H9 (cell line): ENCODE measurements around the gene ACTL8. TPM values are rescaled to one million over a fixed set of nuclear protein-coding genes. Genes with fewer than 3 reads are reported as not detected.

Experiments used
- DNase-seq: peaks from one replicate; pipeline ENCODE4 v3.0.0-alpha.2; 2017
- H2AFZ ChIP-seq: one replicate; pipeline ENCODE4 v1.6.1; 2013; ENCODE audit warnings: mild to moderate bottlenecking, low read length, control low read depth, moderate library complexity
- H2AK5ac ChIP-seq: 2 replicates; pipeline ENCODE4 v1.6.1; 2013; ENCODE audit warnings: low read length, control low read depth, mixed read lengths; ENCODE audit not compliant: insufficient read length
- H2BK120ac ChIP-seq: one replicate; pipeline ENCODE4 v1.6.1; 2013; ENCODE audit warnings: low read depth, mild to moderate bottlenecking, low read length, control low read depth, inconsistent platforms; ENCODE audit not compliant: poor library complexity, severe bottlenecking
- H2BK12ac ChIP-seq: 2 replicates; pipeline ENCODE4 v1.6.1; 2013; ENCODE audit warnings: low read length, control low read depth, mixed read lengths, low read depth; ENCODE audit not compliant: insufficient read length
- H2BK15ac ChIP-seq: 2 replicates; pipeline ENCODE4 v1.6.1; 2013; ENCODE audit warnings: low read depth, low read length, control low read depth
- H2BK20ac ChIP-seq: one replicate; pipeline ENCODE4 v1.6.1; 2013; ENCODE audit warnings: low read depth, mild to moderate bottlenecking, low read length, control low read depth, inconsistent platforms; ENCODE audit not compliant: poor library complexity, severe bottlenecking
- H2BK5ac ChIP-seq: 2 replicates; pipeline ENCODE4 v1.6.1; 2013; ENCODE audit warnings: low read length, control low read depth, mixed read lengths; ENCODE audit not compliant: insufficient read length
- H3K14ac ChIP-seq: 2 replicates; pipeline ENCODE4 v1.6.1; 2013; ENCODE audit warnings: low read length, control low read depth; ENCODE audit not compliant: insufficient read depth
- H3K18ac ChIP-seq: 2 replicates; pipeline ENCODE4 v1.6.1; 2013; ENCODE audit warnings: low read depth, mild to moderate bottlenecking, mixed read lengths, low read length, control low read depth; ENCODE audit not compliant: insufficient read length
- H3K23ac ChIP-seq: 2 replicates; pipeline ENCODE4 v1.6.1; 2013; ENCODE audit warnings: low read length, control low read depth, mixed read lengths, low read depth; ENCODE audit not compliant: insufficient read length
- H3K23me2 ChIP-seq: 2 replicates; pipeline ENCODE4 v1.6.1; 2013; ENCODE audit warnings: low read depth, mild to moderate bottlenecking, mixed read lengths, low read length, control low read depth; ENCODE audit not compliant: insufficient read length, poor library complexity, severe bottlenecking
- H3K27ac ChIP-seq: 2 replicates; pipeline ENCODE4 v1.5.1; 2013; ENCODE audit warnings: low read length, control low read depth, mixed read lengths, low read depth; ENCODE audit not compliant: insufficient read length
- H3K27me3 ChIP-seq: 2 replicates; pipeline ENCODE4 v1.6.1; 2013; ENCODE audit warnings: low read length, control low read depth, inconsistent platforms; ENCODE audit not compliant: insufficient read depth
- H3K4ac ChIP-seq: 2 replicates; pipeline ENCODE4 v1.6.1; 2013; ENCODE audit warnings: low read depth, mild to moderate bottlenecking, control low read depth, inconsistent platforms, low read length, moderate library complexity
- H3K4me1 ChIP-seq: 2 replicates; pipeline ENCODE4 v1.6.1; 2013; ENCODE audit warnings: low read length, control low read depth, inconsistent platforms; ENCODE audit not compliant: insufficient read depth
- H3K4me2 ChIP-seq: 2 replicates; pipeline ENCODE4 v1.6.1; 2013; ENCODE audit warnings: low read length, control low read depth, mixed read lengths; ENCODE audit not compliant: insufficient read length, insufficient read depth
- H3K56ac ChIP-seq: 2 replicates; pipeline ENCODE4 v1.6.1; 2013; ENCODE audit warnings: low read depth, mild to moderate bottlenecking, mixed read lengths, low read length, control low read depth; ENCODE audit not compliant: insufficient read length
- H3K79me1 ChIP-seq: 2 replicates; pipeline ENCODE4 v1.6.1; 2013; ENCODE audit warnings: low read depth, mild to moderate bottlenecking, moderate library complexity, low read length, control low read depth, inconsistent platforms; ENCODE audit not compliant: insufficient read depth, poor library complexity, severe bottlenecking
- H3K79me2 ChIP-seq: 2 replicates; pipeline ENCODE4 v1.6.1; 2013; ENCODE audit warnings: low read length, control low read depth, inconsistent platforms; ENCODE audit not compliant: insufficient read depth
- H3K9ac ChIP-seq: 2 replicates; pipeline ENCODE4 v1.6.1; 2013; ENCODE audit warnings: low read length, control low read depth, mixed read lengths; ENCODE audit not compliant: insufficient read length; ENCODE audit errors: extremely low read depth
- H3K9me3 ChIP-seq: one replicate; pipeline ENCODE4 v1.6.1; 2013; ENCODE audit warnings: low read depth, low read length, inconsistent platforms; ENCODE audit not compliant: control insufficient read depth
- H3T11ph ChIP-seq: one replicate; pipeline ENCODE4 v1.6.1; 2013; ENCODE audit warnings: mild to moderate bottlenecking, low read length, control low read depth, inconsistent platforms
- H4K20me1 ChIP-seq: one replicate; pipeline ENCODE4 v1.6.1; 2013; ENCODE audit not compliant: control insufficient read depth, insufficient read length, insufficient read depth
- H4K5ac ChIP-seq: 2 replicates; pipeline ENCODE4 v1.6.1; 2013; ENCODE audit warnings: low read depth, mild to moderate bottlenecking, mixed read lengths, low read length, control low read depth; ENCODE audit not compliant: insufficient read length
- H4K8ac ChIP-seq: replicated peaks from 2 replicates; pipeline ENCODE4 v1.6.1; 2013; ENCODE audit warnings: low read length, control low read depth, mixed read lengths, low read depth; ENCODE audit not compliant: insufficient read length
- H4K91ac ChIP-seq: 2 replicates; pipeline ENCODE4 v1.6.1; 2013; ENCODE audit warnings: low read depth, mild to moderate bottlenecking, moderate library complexity, mixed read lengths, low read length, control low read depth; ENCODE audit not compliant: insufficient read length
- H3K27ac Mint-ChIP-seq, 3 experiments: 2 replicates in 2 of 3; 3 replicates in 1 of 3; pipeline ENCODE4 v1.8.0; 2020 to 2021; ENCODE audit warnings: mixed read lengths in 3 of 3, mild to moderate bottlenecking in 1 of 3, moderate library complexity in 1 of 3
- H3K27me3 Mint-ChIP-seq: 2 replicates; pipeline ENCODE4 v1.8.0; 2021; ENCODE audit warnings: low read depth, mild to moderate bottlenecking, moderate library complexity, mixed read lengths
- H3K36me3 Mint-ChIP-seq, 3 experiments: 2 replicates in 2 of 3; 3 replicates in 1 of 3; pipeline ENCODE4 v1.8.0; 2020 to 2021; ENCODE audit warnings: low read depth in 3 of 3, mixed read lengths in 3 of 3; ENCODE audit not compliant: insufficient read depth in 1 of 3
- H3K4me1 Mint-ChIP-seq, 2 experiments: 2 replicates each; pipeline ENCODE4 v1.8.0; 2020; ENCODE audit warnings: mixed read lengths in 2 of 2
- H3K4me3 Mint-ChIP-seq, 2 experiments: 2 replicates in 1 of 2; 3 replicates in 1 of 2; pipeline ENCODE4 v1.8.0; 2020 to 2021; ENCODE audit warnings: mild to moderate bottlenecking in 2 of 2, mixed read lengths in 2 of 2, moderate library complexity in 1 of 2
- H3K9me3 Mint-ChIP-seq, 2 experiments: 2 replicates in 1 of 2; 3 replicates in 1 of 2; pipeline ENCODE4 v1.8.0; 2020; ENCODE audit warnings: mild to moderate bottlenecking in 2 of 2, mixed read lengths in 2 of 2, moderate library complexity in 1 of 2
- CTCF ChIP-seq: fragments of 200-600 bp; sonication (generic); conservative IDR thresholded peaks from 3 replicates; pipeline ENCODE4 v1.8.0; 2021; ENCODE audit warnings: antibody characterized with exemption, mild to moderate bottlenecking
- WGBS: extraction: QIAGEN DNeasy Blood & Tissue Kit; methylation state at CpG from one replicate; pipeline ENCODE4 v1.1.7; 2013; ENCODE audit warnings: missing lambda C conversion rate, low lambda C conversion rate, mixed read lengths; ENCODE audit not compliant: insufficient read length; ENCODE audit errors: extremely low coverage; 5-methylcytosine and 5-hydroxymethylcytosine counted together
- total RNA-seq: library from RNA; stranded (reverse); gene quantifications from 2 replicates; pipeline ENCODE4 v1.2.1, GENCODE V29; 2021

The ACTL8 gene
- total RNA-seq, 1 experiment from 2014 or later, result not detected

- H3K4me1 ChIP-seq, result no peaks in the 10 kb centered on the region
- no peak overlapping the region; a peak in 1 of 5 replicates for H3K4me3 Mint-ChIP-seq
- H3K79me1 ChIP-seq, result no peaks in the 10 kb centered on the region
- no peaks in the 10 kb centered on the region for H4K20me1 ChIP-seq
- no peak overlapping the region for H3K18ac ChIP-seq
- H3K23ac ChIP-seq, result no peak overlapping the region
- H4K5ac ChIP-seq, result no peak overlapping the region
- H3K4ac ChIP-seq, result no peak overlapping the region
- peak overlapping the region; percentile 38 to 65 (median 47); a peak in 4 of 7 replicates for H3K27ac Mint-ChIP-seq
- H3K27ac ChIP-seq, result no peak overlapping the region
- no peaks in the 10 kb centered on the region for H3K79me2 ChIP-seq
- H3K9ac ChIP-seq, result no peak overlapping the region
- no peak overlapping the region for H2AK5ac ChIP-seq
- H2BK5ac ChIP-seq, result no peak overlapping the region
- WGBS, result no CpG with 5 or more reads among the region's 10 CpGs
- H3K27me3 ChIP-seq, result no peaks in the 10 kb centered on the region
- no peak overlapping the region for H3K56ac ChIP-seq
- H3K36me3 Mint-ChIP-seq, result no peaks in the 10 kb centered on the region
- H2BK12ac ChIP-seq, result no peak overlapping the region
- no peak overlapping the region for H2BK15ac ChIP-seq
- H4K8ac ChIP-seq, result no peak overlapping the region
- H2BK20ac ChIP-seq, result no peak overlapping the region
- no peaks in the 10 kb centered on the region for H3K23me2 ChIP-seq
- H2BK120ac ChIP-seq, result no peak overlapping the region
- H3K4me1 Mint-ChIP-seq, result peaks cover 13 to 17% of the 10 kb centered on the region in 2 experiments
- no peak for DNase-seq
- peaks cover 7% of the 10 kb centered on the region; the same call in 1 of the 2 replicates for H3K27me3 Mint-ChIP-seq
- no peak overlapping the region for H2AFZ ChIP-seq
- H3K9me3 Mint-ChIP-seq, result no peaks in the 10 kb centered on the region; a peak in 2 of 5 replicates
- no peak overlapping the region for H3T11ph ChIP-seq
- H3K9me3 ChIP-seq, result no peaks in the 10 kb centered on the region
- H3K4me2 ChIP-seq, result no peak overlapping the region
- H3K14ac ChIP-seq, result no peak overlapping the region; the same call in 1 of the 2 replicates
- TF ChIP-seq CTCF, result no peak
- no peak overlapping the region for H4K91ac ChIP-seq
These were observed 13.6 kb downstream of the ACTL8 start for GRCh38 chr1:17768651-17769241.
